C4-2B (cell line): ENCODE results near the gene NT5C2.

Experiments used
- CTCF ChIP-seq: fragments of 450-650 bp; conservative IDR thresholded peaks from 2 replicates; pipeline ENCODE4 v1.5.1; 2017; ENCODE audit warnings: mild to moderate bottlenecking
- ZFX ChIP-seq: fragments of 450-650 bp; IDR thresholded peaks from 2 replicates; pipeline ENCODE4 v1.6.1; 2017

DNA sequence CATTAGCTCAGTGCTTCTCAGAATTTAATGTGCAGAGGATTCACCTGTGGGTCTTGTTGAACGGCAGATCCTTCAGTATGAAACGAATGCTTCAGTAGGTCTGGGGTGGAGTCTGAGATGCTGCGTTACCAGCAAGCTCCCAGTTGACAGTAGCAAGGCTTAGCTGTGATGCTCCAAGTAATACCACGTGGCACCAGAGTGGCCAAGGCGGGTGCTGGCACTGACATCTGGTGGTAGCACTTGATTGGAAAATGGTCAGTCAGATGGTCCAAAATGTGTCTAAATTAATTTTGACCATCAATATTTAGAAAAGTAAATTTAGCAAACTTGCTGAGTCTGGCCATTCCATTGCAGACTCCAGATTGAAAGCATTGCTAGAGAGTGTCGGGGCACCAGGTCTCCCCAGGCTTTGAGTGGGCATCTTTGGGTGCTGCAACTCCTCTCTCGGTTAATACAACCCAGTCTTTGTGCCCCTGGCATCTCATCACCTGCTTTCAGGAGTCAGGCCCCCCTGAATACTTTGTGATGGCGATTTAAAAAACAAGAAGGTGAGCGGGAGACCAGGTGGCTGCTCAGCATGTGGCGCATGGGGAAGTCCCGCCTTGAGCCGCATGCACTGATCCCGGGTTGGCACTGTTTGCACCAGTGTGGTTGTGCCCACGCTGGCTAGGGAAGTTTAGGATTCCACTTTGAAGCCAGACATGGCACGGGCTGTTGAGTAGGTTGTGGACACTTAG, 130.1 kb downstream of the NT5C2 start:
- TF ChIP-seq CTCF (peak; percentile 29), ZFX (no peak)
